GM19467 (cell line): ENCODE data around the gene NMU.
"Not testable (repeated sequence)": the region's sequence is repeated elsewhere in the genome, so short reads cannot be mapped to it uniquely, and the experiment has no call there.

Experiments
- ATAC-seq: cut with Tn5 transposase; IDR thresholded peaks from one replicate; pipeline ENCODE4 v1.9.1; 2021; ENCODE audit warnings: mild to moderate bottlenecking, moderate library complexity; ENCODE audit not compliant: unreplicated experiment

Gene NMU

DNA sequence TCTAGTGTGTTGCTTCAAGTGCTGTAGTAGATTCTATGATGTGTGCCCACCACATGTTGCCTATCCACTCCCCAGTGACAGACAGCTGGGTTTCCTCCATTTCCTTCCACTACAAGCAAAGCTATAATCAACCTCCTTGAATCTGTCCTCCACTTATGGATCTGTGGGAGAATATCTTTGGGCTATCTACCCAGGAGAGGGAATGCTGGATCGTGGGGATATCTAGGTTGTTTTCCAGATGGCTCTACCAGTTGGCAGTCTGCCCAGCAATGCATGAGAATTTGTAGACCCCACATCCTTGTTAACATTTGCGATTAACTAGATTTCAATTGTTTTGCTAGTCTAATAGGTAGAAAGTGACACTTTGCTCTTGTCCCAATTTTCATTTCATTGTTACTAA is 10.3 kb downstream of the NMU start:
- no peak for ATAC-seq

GRCh38 chr4:55624063-55624462 is 12.0 kb downstream of the NMU start:
- ATAC-seq: not testable (repeated sequence)

DNA sequence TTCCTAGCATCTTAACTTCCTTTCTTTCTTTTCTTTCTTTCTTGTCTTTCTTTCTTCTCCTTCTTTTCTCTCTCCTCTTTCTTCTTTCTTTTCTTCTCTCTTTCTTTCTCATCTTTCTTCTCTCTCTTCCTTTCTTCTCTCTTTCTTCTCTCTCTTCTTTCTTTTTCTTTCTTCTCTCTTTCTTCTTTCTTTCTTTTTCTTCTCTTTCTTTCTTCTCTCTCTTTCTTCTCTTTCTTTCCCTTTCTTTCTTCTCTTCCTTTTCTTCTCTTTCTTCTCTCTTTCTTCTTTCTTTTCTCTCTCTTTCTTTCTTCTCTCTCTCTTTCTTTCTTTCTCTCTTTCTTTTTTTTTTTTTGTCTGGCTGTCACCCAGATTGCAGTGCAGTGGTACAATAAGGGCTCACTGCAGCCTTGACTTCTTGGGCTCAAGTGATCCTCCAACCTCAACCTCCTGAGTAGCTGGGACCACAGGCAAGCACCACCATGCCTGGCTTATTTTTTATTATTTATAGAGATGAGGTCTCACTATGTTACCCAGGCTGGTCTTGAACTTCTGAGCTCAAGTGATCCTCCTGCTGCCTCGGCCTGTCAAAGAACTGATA is 17.5 kb downstream of the NMU start:
- no peak for ATAC-seq

DNA sequence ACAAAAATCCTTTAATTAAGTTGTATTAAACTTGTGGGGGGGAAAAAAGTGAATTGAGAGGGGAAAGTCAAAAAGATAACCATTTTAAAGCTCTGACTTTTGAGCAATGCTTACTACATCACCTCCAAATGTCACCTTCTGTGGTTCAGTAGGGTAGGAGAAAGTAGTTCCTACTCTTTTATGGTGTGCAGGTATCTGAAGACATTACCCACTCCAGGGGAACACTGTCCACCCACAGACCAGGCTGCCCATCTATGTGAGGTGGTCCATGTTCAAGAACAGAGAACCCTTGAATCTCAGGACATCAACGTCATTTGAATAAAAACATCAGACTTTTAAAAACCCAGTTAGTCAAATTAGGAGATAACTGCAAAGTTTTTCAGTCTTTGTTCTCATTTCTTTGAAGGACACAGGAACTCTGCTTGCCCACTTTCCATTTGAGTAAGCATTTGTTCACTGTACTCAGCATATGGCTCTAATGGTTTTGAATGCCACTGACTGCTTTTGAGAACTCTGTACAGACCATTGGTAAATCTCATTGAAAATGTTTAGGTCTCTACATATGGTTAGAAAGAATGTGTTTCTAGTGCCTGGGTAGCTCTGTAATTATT is 18.4 kb downstream of the NMU start:
- peak; percentile 88 for ATAC-seq

DNA sequence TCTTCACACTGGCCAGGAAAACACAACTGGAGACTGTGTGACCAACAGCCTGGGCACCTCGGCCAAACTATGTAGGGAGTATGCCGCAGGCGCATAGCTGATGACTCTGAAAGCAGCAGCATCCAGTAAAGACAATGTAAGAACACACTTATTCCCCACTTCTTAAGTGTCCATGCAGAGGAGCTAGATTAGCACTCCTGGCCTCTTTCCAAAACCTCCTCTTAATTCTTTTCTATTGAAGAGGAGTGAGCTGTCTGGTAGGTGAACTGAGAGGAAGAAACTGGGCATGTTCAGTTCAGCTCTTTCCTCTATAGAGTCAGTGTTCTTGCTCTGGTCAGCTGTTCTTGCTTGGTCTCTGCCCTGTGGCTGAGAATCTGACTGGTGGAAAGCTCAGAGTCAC is 21.1 kb downstream of the NMU start:
- no peak for ATAC-seq

DNA sequence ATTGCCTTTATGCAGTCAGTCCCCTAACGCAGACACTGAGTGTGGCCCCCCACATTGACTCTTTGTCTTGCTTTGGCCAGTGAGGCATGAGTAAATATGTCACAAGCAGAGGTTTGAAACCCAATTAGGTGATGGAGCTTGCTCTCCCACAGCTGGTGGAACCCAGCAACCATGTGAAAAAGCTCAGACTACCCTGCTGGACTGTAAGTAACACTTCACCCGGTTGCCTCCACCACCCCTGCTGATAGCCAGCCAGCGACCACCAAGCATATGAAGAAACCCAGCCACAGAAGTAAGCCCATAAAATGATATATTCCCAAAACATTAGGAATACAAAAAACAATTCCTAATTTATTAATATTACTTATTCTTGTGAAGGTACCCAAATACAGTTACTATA is 22.5 kb downstream of the NMU start:
- no peak for ATAC-seq

DNA sequence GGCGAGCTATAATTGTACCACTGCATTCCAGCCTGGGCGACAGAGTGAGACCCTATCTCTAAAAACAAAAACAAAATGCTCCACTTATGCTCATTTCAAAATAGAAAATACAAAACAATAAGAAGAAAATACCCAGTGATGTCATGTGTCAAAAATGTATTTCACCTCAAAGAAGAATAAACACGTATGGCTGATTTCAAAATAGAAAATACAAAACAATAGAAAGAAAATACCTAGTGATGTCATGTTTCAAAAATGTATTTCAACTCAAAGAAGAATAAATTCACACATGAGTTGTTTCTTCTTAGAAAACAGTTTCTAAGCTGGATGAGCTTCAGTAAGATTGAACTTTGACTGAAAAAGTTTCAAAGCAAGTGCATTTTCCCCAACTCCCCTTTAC is 23.8 kb downstream of the NMU start:
- no peak for ATAC-seq

DNA sequence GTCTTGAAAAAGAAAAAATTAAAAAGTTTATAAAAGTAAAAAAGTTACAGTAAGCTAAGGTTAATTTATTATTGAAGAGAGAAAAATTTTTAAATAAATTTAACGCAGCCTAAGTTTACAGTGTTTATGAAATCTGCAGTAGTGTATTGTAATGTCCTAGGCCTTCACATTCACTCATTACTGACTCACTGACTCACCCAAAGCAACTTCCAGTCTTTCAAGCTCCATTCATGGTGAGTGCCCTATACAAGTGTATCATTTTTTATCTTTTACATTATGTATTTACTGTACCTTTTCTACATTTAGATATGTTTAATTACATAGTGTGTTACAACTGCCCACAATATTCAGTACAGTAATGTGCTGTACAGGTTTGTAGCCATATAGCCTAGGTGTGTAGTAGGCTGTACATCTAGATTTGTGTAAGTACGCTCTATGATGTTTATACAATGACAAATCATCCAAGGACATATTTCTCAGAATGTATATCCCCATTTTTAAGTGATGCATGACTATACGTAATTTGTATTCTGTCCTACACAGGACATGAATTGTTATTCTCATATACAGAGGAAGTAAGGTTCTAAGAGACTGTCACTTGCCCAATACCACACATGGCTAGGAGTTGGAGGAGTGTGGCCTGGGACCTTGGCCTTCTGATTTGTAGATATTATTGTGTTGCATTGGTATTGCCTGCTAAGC is 24.6 kb downstream of the NMU start:
- ATAC-seq: no peak

GRCh38 chr4:55610381-55610780 is 25.7 kb downstream of the NMU start:
- ATAC-seq: no peak

DNA sequence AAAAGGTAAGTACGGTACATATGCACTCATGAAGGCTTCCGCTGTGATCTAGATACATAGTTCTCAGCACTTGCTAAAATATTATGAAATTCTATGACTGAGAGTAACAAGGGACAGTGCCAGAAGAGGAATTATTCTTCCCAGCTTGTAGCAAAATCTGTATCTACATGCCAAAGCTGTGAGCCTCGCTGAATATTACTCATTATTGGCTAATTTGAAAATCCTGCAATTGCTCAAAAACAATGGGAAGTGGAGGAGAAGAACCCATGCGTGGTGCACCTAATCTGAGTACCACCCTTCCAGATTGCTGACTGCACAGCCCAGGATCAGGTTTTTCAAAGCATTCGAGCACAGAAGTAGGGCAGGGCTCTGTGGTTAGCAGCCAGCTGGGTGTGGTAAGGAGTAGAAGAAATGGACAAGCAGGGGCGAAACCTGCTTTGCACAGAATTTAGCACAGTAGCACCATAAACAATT is 26.7 kb downstream of the NMU start:
- ATAC-seq: no peak

DNA sequence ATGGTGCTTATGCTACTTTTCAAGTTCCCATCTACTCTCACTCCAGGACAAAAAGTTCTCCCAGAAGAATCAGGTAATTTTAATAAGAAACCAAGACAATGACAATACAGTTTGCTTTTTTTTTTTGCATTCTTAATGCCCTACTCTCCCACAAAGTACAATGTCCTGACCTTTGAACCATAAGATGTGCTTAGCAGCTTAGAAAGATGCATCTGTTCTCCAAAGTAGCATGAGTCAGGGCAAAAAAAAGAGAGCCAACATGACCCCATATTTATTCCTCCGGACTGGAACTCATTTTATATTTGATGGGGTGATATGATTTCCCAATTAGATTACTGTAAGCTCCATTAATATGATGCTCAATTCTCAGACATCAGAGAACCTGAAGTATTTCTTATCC is 27.5 kb downstream of the NMU start:
- no peak for ATAC-seq

- no peak for ATAC-seq
Observed at GRCh38 chr4:55604996-55605395, 31.1 kb downstream of the NMU start.

GRCh38 chr4:55600640-55601039 is 35.5 kb downstream of the NMU start:
- no peak for ATAC-seq

DNA sequence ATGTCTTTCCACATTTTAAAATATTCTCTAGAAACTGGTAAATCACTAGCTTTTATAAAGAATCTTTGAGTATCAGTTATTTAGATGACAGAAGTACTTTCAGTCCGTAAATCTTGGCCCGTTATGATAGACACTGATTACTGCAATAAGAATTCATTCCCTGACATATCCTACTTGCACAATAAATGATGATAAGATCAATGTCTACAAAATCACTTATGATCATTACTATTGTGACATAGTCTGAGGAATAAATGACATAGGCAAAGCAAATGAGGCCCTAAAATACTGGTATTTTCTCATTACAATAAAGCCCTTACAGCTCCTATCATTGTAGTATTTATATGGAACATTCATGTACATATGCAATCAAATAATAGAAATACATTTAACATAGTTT is 37.5 kb downstream of the NMU start:
- no peak for ATAC-seq

DNA sequence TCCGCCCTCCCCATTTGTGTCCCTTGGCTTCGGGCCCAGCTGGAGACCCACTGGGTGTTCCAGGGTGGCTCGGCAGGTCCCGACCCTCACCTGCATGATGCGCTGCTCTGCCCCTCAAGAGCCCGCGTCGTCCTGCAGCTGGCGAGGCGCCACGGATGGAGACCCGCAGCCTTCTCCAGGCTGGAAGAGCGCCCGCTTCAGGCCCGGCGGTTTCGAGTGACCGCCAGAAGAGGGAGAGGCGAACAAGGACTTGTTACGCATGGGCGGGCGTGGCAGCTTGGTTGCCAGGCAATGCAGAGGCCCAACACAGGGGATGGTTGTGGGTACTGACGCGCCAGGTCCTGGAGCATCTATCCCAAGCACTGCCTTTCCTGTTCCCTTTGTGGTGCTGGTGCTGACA is 44.1 kb downstream of the NMU start, which contains the start of gene PDCL2:
Gene PDCL2 (minus strand): TSS at position 232 of the 400 bp plus-strand sequence. CDS start 136 bp downstream, at position 96.
- ATAC-seq: no peak

GRCh38 chr4:55588160-55588559 is 47.9 kb downstream of the NMU start:
- ATAC-seq: no peak

- not testable (repeated sequence) for ATAC-seq
Observed at GRCh38 chr4:55582773-55583172, 53.3 kb downstream of the NMU start.

- no peak for ATAC-seq
Observed at GRCh38 chr4:55578341-55579010, 57.6 kb downstream of the NMU start.

- no peak for ATAC-seq
Observed at GRCh38 chr4:55575513-55575912, 60.6 kb downstream of the NMU start.

- no peak for ATAC-seq
Observed at GRCh38 chr4:55574252-55574651, 61.8 kb downstream of the NMU start.

DNA sequence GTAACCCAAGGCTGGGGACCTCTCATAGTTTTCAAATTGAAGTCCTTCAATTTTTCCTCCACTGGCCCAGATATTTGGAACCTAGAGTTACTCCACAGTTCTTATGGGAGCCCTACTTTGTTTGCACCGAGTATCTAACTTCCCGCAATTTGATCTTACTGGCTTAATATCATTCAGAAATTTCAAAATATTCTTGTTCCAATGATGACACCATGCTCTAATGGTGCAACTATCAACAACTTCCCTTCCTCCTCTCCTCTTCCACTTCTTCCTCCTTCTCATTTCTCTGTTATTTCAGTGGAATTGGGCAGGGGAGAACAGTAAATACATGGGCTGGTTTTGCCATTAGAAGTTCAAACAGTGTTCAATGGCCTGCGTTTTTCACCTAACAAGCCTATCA is 64.3 kb downstream of the NMU start:
- ATAC-seq: no peak
